ENCODE measurements around the gene PMM1. TPM values are rescaled to one million over a fixed set of nuclear protein-coding genes. Genes with fewer than 3 reads are reported as not detected.
A peak's percentile ranks its signal among the peaks of the same experiment; 100 is the strongest.
"Not testable (repeated sequence)": the region's sequence is repeated elsewhere in the genome, so short reads cannot be mapped to it uniquely, and the experiment has no call there.

The PMM1 gene
- total and polyA plus RNA-seq, 5 donors: 12.6 to 21.4 (median 19.1) TPM

GRCh38 chr22:41578114-41578513, 11.5 kb downstream of the PMM1 start:
- H3K4me3 ChIP-seq (ENCODE audit: low read length): no peak overlapping the region
- no peak overlapping the region for H3K27ac ChIP-seq (ENCODE audit: low read length)
- no peaks in the 10 kb centered on the region for H3K9me3 ChIP-seq (ENCODE audit: control insufficient read depth, low read length)
- intact Hi-C loops (cut with DNase I): no loop called here
- DNase-seq (no peak), ATAC-seq (no peak)
- no peaks in the 10 kb centered on the region for H3K27me3 ChIP-seq (ENCODE audit: control insufficient read depth, insufficient read depth)
- H3K4me1 ChIP-seq (ENCODE audit: control insufficient read depth, insufficient read depth, low read length): peaks cover 5% of the 10 kb centered on the region
- 83% methylated on average over 8 of the region's 8 CpGs for WGBS

- DNase-seq: peak; percentile 62 to 86 (median 85)
These were observed 12.8 kb downstream of the PMM1 start for GRCh38 chr22:41576877-41577276.

DNA sequence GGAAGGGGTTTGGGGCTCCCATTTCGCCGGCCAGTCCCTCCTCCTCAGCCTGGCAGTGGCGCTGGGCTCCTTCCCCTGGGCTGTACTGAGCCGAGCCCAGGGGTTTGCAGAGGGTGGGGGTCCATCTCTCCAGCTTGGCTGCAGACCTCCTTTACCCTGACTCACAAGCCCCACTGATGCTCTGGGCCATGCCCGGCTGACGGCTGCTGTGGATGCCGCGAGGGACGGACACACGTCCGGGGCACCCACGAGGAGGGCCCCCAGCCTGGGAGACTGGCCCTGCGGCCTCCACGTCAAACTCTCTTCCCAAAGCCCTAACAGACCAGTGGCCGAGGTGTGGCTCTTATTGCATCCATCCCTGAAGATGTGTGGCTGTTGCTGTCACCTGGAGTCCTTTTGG, 14.1 kb downstream of the PMM1 start:
- ATAC-seq (peak in 1 of 2 donors; percentile 5), DNase-seq (peak in 1 of 3 donors; percentile 56)
- H3K4me1 ChIP-seq (ENCODE audit: control insufficient read depth, insufficient read depth, low read length): peaks cover 5% of the 10 kb centered on the region
- H3K27ac ChIP-seq (ENCODE audit: low read length): peak overlapping the region; percentile 7
- no peak overlapping the region for H3K4me3 ChIP-seq (ENCODE audit: low read length)
- intact Hi-C loops (cut with DNase I): no loop called here
- no peaks in the 10 kb centered on the region for H3K27me3 ChIP-seq (ENCODE audit: control insufficient read depth, insufficient read depth)
- no peaks in the 10 kb centered on the region for H3K9me3 ChIP-seq (ENCODE audit: control insufficient read depth, low read length)
- 77% methylated on average over 15 of the region's 15 CpGs for WGBS

More at GRCh38 chr22:41576877-41577276, 12.8 kb downstream of the PMM1 start:
- H3K27me3 ChIP-seq (ENCODE audit: control insufficient read depth, insufficient read depth): no peaks in the 10 kb centered on the region
- peak; percentile 32 to 51 for ATAC-seq
- intact Hi-C loops (cut with DNase I): no loop called here
- no peak overlapping the region for H3K4me3 ChIP-seq (ENCODE audit: low read length)
- H3K9me3 ChIP-seq (ENCODE audit: control insufficient read depth, low read length): no peaks in the 10 kb centered on the region
- 48% methylated on average over 9 of the region's 9 CpGs for WGBS
- peak overlapping the region; percentile 21 for H3K27ac ChIP-seq (ENCODE audit: low read length)
- H3K4me1 ChIP-seq (ENCODE audit: control insufficient read depth, insufficient read depth, low read length): peaks cover 5% of the 10 kb centered on the region

GRCh38 chr22:41574847-41575381, 14.7 kb downstream of the PMM1 start:
- peak; percentile 90 to 96 (median 96) for DNase-seq
- Histone ChIP-seq H3K27me3 (ENCODE audit: control insufficient read depth, insufficient read depth) (no peaks in the 10 kb centered on the region), H3K27ac (ENCODE audit: low read length) (peak overlapping the region; percentile 16), H3K4me3 (ENCODE audit: low read length) (no peak overlapping the region), H3K4me1 (ENCODE audit: control insufficient read depth, insufficient read depth, low read length) (peaks cover 5% of the 10 kb centered on the region), H3K9me3 (ENCODE audit: control insufficient read depth, low read length) (no peaks in the 10 kb centered on the region)
- intact Hi-C loops (cut with DNase I): no loop called here
- peak; percentile 54 to 65 for ATAC-seq
- WGBS: 41% methylated on average over 26 of the region's 26 CpGs

- Histone ChIP-seq H3K27me3 (ENCODE audit: control insufficient read depth, insufficient read depth) (no peaks in the 10 kb centered on the region), H3K4me3 (ENCODE audit: low read length) (no peak overlapping the region), H3K4me1 (ENCODE audit: control insufficient read depth, insufficient read depth, low read length) (peaks cover 4% of the 10 kb centered on the region), H3K9me3 (ENCODE audit: control insufficient read depth, low read length) (no peaks in the 10 kb centered on the region), H3K27ac (ENCODE audit: low read length) (no peak overlapping the region)
- WGBS: 90% methylated on average over 11 of the region's 11 CpGs
- no peak for DNase-seq
- intact Hi-C loops (cut with DNase I): no loop called here
- ATAC-seq: no peak
These were observed 16.0 kb downstream of the PMM1 start for GRCh38 chr22:41573677-41574076.

DNA sequence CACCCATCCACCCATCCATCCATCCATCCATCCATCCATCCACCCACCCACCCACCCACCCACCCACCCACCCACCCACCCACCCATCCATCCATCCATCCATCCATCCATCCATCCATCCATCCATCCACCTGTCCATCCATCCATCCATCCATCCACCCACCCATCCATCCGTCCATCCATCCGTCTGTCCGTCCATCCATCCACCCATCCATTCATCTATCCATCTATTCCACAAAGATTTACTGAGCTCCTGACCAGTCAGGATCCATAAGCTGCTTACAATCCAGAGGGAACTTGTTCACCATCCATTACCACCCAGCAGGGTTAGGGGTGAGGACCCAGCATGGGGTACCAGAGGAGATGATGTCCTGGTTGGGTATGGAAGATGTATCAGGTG, 17.3 kb downstream of the PMM1 start:
- H3K4me3 ChIP-seq (ENCODE audit: low read length); ATAC-seq; H3K4me1 ChIP-seq (ENCODE audit: control insufficient read depth, insufficient read depth, low read length); DNase-seq; H3K27ac ChIP-seq (ENCODE audit: low read length); intact Hi-C loops (cut with DNase I); H3K27me3 ChIP-seq (ENCODE audit: control insufficient read depth, insufficient read depth); H3K9me3 ChIP-seq (ENCODE audit: control insufficient read depth, low read length): not testable (repeated sequence)
- WGBS: 99% methylated on average over 3 of the region's 3 CpGs

DNA sequence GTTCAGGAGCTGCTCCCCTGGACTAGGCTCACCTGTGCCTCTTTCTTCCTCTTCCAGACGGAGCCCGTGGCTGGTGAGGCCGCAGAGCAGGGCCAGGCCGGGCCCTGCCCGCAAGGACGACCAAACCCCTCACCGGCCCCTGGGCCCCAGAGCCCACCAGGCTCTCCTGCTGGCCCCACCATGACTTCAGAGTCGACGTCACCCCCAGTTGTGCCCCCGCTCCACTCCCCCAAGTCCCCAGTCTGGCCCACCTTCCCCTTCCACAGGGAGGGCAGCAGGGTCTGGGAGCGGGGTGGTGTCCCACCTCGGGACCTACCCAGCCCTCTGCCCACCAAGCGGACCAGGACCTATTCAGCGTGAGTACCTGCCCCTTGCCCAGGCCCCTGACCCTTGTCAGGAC, 17.9 kb downstream of the PMM1 start:
- DNase-seq (no peak), ATAC-seq (no peak)
- 97% methylated on average over 14 of the region's 14 CpGs for WGBS
- no peaks in the 10 kb centered on the region for H3K9me3 ChIP-seq (ENCODE audit: control insufficient read depth, low read length)
- no peaks in the 10 kb centered on the region for H3K27me3 ChIP-seq (ENCODE audit: control insufficient read depth, insufficient read depth)
- intact Hi-C loops (cut with DNase I): no loop called here
- H3K4me1 ChIP-seq (ENCODE audit: control insufficient read depth, insufficient read depth, low read length): peaks cover 8% of the 10 kb centered on the region
- H3K27ac ChIP-seq (ENCODE audit: low read length): no peak overlapping the region
- H3K4me3 ChIP-seq (ENCODE audit: low read length): no peak overlapping the region

DNA sequence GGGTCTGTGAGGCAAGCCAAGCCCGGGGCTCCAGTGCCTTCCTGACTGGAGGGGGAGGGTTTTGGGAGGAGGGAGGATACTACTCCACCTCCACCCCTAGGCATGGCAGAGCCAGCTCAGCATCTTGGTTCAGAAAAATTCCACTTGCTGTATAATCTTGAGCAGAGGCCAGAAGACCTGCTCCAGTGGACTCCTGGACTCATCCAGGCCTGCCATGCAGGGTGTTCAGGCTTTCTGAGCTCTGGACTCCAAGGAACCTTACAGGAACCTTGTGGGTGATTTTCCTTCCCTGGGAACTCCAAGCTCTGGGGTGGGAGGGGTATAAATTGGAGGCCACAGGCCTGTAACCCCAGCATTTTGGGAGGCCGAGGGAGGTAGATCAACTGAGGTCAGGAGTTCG, 19.4 kb downstream of the PMM1 start:
- no peaks in the 10 kb centered on the region for H3K9me3 ChIP-seq (ENCODE audit: control insufficient read depth, low read length)
- ATAC-seq (no peak), DNase-seq (no peak)
- no peak overlapping the region for H3K27ac ChIP-seq (ENCODE audit: low read length)
- H3K4me3 ChIP-seq (ENCODE audit: low read length): no peak overlapping the region
- peaks cover 13% of the 10 kb centered on the region for H3K4me1 ChIP-seq (ENCODE audit: control insufficient read depth, insufficient read depth, low read length)
- intact Hi-C loops (cut with DNase I): no loop called here
- H3K27me3 ChIP-seq (ENCODE audit: control insufficient read depth, insufficient read depth): no peaks in the 10 kb centered on the region
- WGBS: 78% methylated on average over 3 of the region's 3 CpGs

GRCh38 chr22:41568811-41569210, 20.8 kb downstream of the PMM1 start:
- Histone ChIP-seq H3K4me3 (ENCODE audit: low read length) (no peak overlapping the region), H3K4me1 (ENCODE audit: control insufficient read depth, insufficient read depth, low read length) (peaks cover 12% of the 10 kb centered on the region), H3K27ac (ENCODE audit: low read length) (no peak overlapping the region), H3K9me3 (ENCODE audit: control insufficient read depth, low read length) (no peaks in the 10 kb centered on the region), H3K27me3 (ENCODE audit: control insufficient read depth, insufficient read depth) (no peaks in the 10 kb centered on the region)
- WGBS: 76% methylated on average over 7 of the region's 7 CpGs
- peak in 1 of 2 donors; percentile 13 for ATAC-seq
- DNase-seq: no peak
- intact Hi-C loops (cut with DNase I): no loop called here

DNA sequence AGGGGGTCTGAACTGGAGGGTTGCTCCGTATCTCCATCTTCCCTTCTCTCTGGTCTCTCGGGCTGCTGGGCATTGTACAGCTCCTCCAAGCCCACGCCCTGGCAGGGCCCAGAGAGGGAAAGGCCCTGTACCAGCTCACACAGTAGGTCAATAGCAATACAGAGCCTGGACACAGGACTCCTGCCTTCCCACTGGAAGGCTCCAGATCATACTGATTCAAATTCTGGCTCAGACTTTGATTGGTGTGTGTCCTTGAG, 22.2 kb downstream of the PMM1 start:
- no peak for DNase-seq
- no peak overlapping the region for H3K4me3 ChIP-seq (ENCODE audit: low read length)
- 48% methylated on average over 3 of the region's 3 CpGs for WGBS
- peaks cover 12% of the 10 kb centered on the region for H3K4me1 ChIP-seq (ENCODE audit: control insufficient read depth, insufficient read depth, low read length)
- intact Hi-C loops (cut with DNase I): no loop called here
- peak overlapping the region; percentile 13 for H3K27ac ChIP-seq (ENCODE audit: low read length)
- no peaks in the 10 kb centered on the region for H3K27me3 ChIP-seq (ENCODE audit: control insufficient read depth, insufficient read depth)
- no peaks in the 10 kb centered on the region for H3K9me3 ChIP-seq (ENCODE audit: control insufficient read depth, low read length)
- no peak for ATAC-seq

DNA sequence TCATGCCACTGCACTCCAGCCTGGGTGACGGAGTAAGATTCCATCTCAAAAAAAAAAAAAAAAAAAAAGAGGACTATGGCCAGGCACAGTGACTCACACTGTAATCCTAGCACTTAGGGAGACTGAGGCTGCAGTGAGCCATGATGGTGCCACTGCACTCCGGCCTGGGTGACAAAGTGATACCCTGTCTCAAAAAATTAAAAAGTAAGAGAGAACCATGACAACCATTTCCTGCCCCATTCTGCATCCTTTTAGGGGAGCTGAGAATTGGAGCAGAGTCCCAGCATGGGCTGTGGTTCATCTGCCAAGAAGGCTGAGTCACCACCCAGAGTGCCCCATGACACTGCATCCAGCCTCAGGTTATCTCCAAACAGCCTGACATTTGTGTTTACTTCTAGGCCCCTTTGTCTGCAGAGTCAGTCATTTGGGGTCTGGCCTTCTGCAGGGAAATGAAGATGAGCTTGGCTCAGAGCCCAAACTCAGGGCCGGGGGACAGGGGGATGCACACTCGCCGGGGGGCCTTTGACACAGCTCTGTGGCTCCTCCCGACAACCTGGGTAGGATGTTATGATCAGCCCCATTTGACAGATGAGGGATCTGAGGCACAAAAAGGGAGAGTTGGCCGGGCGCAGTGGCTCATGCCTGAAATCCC, 24.1 kb downstream of the PMM1 start:
- peak in 2 of 3 donors; percentile 52 to 73 for DNase-seq
- ATAC-seq: peak; percentile 39 to 52
- no peaks in the 10 kb centered on the region for H3K9me3 ChIP-seq (ENCODE audit: control insufficient read depth, low read length)
- peak overlapping the region; percentile 66 for H3K27ac ChIP-seq (ENCODE audit: low read length)
- 48% methylated on average over 8 of the region's 8 CpGs for WGBS
- no peak overlapping the region for H3K4me3 ChIP-seq (ENCODE audit: low read length)
- peaks cover 12% of the 10 kb centered on the region for H3K4me1 ChIP-seq (ENCODE audit: control insufficient read depth, insufficient read depth, low read length)
- intact Hi-C loops (cut with DNase I): no loop called here
- H3K27me3 ChIP-seq (ENCODE audit: control insufficient read depth, insufficient read depth): no peaks in the 10 kb centered on the region

DNA sequence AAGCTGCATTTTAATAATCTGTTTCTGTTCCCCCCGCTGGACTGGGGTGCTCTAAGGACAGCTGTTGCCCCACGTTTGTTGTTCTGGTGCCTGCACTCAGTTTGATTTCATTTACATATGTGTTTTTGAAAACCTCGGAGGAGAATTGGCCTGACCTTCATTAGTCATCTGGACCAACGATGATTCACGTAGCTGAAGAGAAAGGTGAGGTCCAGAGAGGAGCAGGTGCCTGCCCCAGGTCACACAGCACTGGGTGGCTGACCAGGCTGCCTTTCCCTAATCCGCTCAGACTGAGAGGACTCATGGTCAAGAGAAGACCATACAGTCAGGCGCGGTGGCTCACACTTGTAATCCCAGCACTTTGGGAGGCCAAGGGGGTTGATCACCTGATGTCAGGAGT, 25.1 kb downstream of the PMM1 start:
- H3K4me3 ChIP-seq (ENCODE audit: low read length): no peak overlapping the region
- peaks cover 12% of the 10 kb centered on the region for H3K4me1 ChIP-seq (ENCODE audit: control insufficient read depth, insufficient read depth, low read length)
- H3K27ac ChIP-seq (ENCODE audit: low read length): peak overlapping the region; percentile 40
- intact Hi-C loops (cut with DNase I): no loop called here
- WGBS: 88% methylated on average over 8 of the region's 8 CpGs
- H3K9me3 ChIP-seq (ENCODE audit: control insufficient read depth, low read length): no peaks in the 10 kb centered on the region
- DNase-seq: no peak
- no peak for ATAC-seq
- no peaks in the 10 kb centered on the region for H3K27me3 ChIP-seq (ENCODE audit: control insufficient read depth, insufficient read depth)

Measured in right cardiac atrium (tissue), 5 donors.